GM13977 (cell line): ENCODE results near the gene TFPI.

ENCODE experiments used
- DNase-seq: peaks from one replicate; pipeline ENCODE4 v3.0.0; 2012; ENCODE audit warnings: low spot score
- CTCF ChIP-seq: IDR thresholded peaks from 2 replicates; pipeline ENCODE4 v1.5.1; 2012; ENCODE audit warnings: mild to moderate bottlenecking, control low read depth; ENCODE audit not compliant: insufficient read depth; ENCODE audit errors: extremely low read depth, missing control alignments
- in situ Hi-C: fragments of 300-500 bp; cut with MboI; formaldehyde crosslinking; loops from one replicate; pipeline ENCODE4 v1.12.0; 2022; ENCODE audit warnings: low sequenced_read_pairs, low pct_unique_long_range_greater_than_20kb, mixed read lengths, inconsistent platforms; ENCODE audit not compliant: unreplicated experiment

Gene TFPI

GRCh38 chr2:187581125-187581896 is 27.1 kb upstream of the TFPI start:
- peak; percentile 63 for TF ChIP-seq CTCF
- in situ Hi-C loops, result no loop called here
- peak; percentile 12 for DNase-seq

- TF ChIP-seq CTCF, result peak; percentile 34
- in situ Hi-C loops, result no loop called here
- DNase-seq, result peak; percentile 7
These were observed 26.4 kb upstream of the TFPI start for GRCh38 chr2:187580462-187581124.

GRCh38 chr2:187577310-187577709 is 23.1 kb upstream of the TFPI start:
- TF ChIP-seq CTCF, result no peak
- in situ Hi-C loops, result no loop called here
- no peak for DNase-seq

GRCh38 chr2:187576906-187577305 is 22.7 kb upstream of the TFPI start:
- in situ Hi-C loops, result no loop called here
- DNase-seq, result no peak
- no peak for TF ChIP-seq CTCF

- in situ Hi-C loops, result no loop called here
- TF ChIP-seq CTCF, result no peak
These were observed 21.5 kb upstream of the TFPI start for GRCh38 chr2:187575751-187576067.

GRCh38 chr2:187574969-187575750 is 20.9 kb upstream of the TFPI start:
- no peak for DNase-seq
- in situ Hi-C loops, result no loop called here
- TF ChIP-seq CTCF, result no peak

More at GRCh38 chr2:187575751-187576067, 21.5 kb upstream of the TFPI start:
- no peak for DNase-seq
